HG02943 (cell line): ENCODE data around the gene PDE6B.
"Not testable (repeated sequence)": the region's sequence is repeated elsewhere in the genome, so short reads cannot be mapped to it uniquely, and the experiment has no call there.

Experiments
- ATAC-seq: cut with Tn5 transposase; IDR thresholded peaks from one replicate; pipeline ENCODE4 v1.9.1; 2021; ENCODE audit warnings: mild to moderate bottlenecking, low read depth, moderate library complexity; ENCODE audit not compliant: unreplicated experiment

PDE6B gene

DNA sequence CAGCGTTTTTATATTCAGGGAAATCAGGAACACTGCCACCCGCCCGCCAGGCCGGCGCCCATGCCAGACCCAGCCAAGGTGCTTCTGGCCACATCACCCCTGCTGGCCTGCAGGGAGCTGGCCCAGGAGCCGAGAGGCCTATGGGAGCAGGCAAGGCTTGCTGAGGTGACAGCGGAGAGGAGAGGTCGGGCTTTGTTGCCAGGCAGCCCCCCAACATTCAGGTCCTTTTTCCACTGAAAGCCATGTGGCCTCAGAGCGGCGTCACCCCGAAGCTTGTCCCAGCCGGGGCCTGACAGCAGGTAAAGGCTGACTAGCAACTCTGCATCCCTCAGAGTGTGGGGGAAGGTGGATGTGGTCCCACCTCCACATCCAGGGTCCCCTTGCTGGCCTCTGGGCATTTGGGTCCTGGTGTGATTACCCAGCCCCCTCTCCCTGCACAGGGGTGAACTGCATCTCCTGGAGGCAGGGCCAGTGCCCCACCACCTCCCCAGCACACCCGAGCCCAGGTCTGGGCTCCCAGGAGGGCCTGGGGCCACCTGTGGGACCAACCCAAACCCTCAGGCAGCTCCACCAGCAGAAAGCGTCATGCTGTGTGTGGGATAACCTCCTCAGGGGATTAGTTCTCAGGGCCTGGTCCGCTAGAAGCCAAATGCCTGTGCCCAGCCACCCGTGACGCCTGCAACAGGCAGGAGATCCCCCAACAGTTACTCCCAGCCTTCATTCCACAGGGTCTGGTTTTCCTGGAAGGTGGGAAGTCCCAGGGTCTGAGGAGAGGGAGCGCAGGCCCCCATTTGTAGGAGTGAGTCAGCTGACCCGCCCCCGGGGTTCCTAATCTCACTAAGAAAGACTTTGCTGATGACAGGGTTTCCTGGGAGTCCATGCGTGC is at the start of gene PDE6B:
PDE6B (plus strand) TSS at position 869 of the 886 bp plus-strand sequence. CDS start 54 bp downstream, outside the sequence.
- no peak for ATAC-seq

DNA sequence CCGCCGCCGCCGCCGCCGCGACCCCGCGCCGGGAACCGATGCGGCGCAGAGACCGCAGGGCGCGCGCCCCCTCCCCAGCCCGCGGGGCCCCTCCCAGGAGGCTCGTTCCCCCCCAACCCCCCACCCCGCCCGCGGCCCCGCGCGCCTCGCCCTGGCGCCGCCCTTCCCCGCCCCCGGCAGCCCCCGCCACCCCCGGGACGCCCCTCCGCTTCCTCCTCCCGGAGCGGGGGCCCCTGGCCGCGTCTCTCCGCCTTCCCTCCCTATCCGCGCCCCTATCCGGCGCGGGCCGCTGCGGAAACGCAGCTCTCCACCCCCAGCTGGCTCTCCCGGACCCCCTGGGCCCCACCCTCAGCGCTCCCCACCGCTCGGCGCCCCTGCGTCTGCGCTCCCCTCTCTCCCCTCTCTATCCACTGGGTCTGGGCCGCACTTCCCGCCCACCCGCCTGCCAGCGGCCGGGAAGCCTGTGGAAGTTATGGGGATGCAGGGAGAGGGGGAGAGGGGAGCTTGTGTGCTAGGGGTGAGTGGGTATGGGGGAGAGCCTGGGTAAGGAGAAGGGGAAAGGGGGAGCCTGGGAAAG is 49.0 kb upstream of the PDE6B start, which contains the start of gene TMEM271:
TMEM271 (minus strand) TSS at position 51 of the 577 bp plus-strand sequence. CDS start 233 bp downstream, outside the sequence.
- ATAC-seq: no peak

- ATAC-seq: no peak
Measured at GRCh38 chr4:576991-577498, 48.3 kb upstream of the PDE6B start.

DNA sequence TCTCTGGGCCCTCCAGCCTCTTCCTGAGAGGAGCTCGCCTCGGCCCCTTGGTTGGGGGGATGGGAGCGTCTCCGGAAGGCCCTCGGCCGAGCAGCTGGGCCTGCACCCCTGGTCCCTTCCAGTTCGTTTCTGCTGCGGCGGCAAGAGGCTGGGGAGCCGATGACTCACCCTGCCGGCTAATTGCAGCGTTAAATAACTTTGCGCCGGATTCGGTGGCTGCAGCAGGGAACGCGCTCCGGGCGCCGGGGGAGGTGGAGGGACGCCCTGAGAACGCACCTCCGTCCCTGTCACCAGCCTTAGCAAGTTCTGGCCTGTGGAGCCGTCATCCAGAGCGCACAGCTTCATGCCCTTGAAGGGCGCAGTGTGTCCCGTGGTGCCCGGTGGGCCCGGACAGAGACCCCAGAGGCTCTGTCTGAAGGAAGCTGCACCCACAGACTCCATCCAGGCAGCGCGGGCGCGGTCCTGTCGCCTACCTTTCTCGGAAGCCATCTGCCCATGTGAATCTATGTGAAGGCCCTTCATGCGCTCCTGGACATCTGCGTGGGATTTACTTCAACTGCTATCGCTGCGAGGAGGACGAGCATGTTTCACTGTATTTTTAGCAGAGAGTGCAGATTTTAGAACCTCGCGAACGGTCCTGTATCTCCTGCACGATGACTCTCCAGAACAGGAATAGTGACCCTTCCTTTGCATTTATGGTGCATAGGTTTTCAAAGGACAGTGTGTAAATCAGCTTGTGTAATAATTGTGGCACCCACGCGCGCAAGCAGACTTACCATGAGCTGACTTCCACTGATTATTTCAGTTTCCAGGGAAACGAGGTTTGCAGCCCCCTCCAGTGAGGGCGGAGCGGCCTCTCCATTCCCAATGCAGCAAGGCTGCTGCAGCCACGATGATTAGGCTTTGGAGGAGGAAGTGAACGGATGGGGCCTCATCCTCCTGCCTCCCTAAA is 47.6 kb upstream of the PDE6B start:
- no peak for ATAC-seq

DNA sequence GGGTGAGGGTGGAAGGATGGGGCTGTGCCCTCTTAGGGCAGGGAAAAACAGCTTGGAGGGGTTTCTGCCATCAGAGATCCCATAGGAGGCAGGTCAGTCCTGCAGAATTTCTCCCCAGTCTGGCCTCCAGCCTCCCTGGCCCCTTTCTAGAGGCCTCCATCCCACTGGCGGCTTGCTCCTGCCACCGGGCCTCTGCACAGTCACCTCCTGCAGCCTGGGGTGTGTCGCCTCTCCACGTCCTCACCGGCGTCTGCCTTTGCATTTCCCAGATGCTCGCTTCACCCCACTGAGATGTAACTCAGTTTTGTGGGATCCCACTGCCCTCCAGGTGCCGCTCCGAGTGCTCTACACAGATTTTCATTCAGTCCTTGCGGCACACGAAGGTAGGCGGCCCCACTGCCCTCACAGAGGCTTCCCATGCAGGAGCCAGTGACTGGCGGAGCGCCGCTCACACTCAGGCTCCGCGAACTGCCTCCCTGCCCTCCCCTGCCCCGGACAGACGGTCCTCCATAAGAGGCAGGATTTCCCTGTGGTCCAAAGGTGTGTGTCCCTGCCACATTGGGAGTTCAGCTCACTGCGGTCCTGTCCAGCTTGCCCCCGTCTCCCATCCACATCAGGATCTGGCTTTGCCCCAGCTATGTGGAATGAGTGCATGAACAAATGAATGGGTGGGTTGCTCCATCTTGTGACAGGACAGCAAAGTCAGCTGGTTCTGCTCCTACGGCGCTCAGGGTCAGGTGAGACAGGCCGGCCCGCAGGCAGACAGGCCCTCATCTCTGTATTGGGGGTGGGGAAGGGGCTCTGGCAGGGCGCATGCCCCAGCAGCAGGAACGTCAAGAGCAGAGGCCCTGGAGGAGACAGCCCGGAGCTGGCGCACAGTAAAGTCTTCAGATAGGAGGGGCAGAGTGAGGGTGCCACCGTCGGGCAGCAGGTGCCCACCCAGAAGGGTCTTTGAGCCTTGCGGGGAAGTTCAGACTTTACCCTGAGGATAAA is 46.6 kb upstream of the PDE6B start:
- no peak for ATAC-seq

DNA sequence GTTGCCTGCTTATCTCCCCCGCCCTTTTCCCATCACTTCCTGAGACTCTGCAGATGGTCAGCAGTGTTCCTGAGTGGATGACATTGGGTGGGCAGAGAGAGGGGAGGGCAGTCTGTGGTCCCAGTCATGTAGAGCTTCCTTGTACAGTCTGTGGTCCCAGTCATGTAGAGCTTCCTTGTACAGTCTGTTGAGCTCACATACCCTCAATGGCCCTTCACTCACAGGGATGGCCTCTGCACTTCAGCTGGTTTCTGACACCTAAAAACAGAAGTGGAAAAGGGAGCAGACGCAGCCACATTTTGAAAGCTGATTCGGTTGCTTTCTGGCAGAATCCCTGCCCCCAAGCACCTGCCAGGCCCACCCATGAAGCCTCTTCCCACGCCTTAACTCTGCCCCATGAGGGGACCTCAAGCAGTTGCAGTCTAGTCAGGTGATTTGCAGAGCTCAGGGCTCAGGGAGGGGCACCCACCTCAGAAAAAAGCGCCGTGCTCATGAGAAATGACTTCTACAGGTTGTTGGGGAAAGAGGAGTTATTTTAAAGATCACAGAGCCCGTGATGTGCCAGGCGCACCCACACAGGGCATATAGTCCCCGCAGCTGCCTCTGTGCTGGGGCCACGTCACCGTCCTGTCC is 45.7 kb upstream of the PDE6B start:
- no peak for ATAC-seq

DNA sequence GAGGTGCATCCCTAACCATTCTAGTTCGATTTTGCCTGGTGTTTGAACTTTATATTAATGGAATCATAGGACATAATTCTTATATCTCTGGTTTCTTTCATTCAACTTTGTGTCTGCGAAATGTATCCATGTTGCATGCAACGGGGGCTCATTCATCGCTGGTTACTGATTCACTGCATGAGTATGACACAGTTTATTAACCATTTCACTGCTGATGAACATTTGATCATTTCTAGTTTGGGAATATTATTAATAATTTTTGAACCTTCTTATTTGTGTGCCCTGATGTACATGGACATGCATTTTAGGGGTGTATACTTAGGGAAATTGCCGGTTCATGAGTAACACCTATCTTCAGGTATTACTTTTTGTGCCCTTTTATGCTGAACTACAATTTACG is 44.2 kb upstream of the PDE6B start:
- ATAC-seq: no peak

DNA sequence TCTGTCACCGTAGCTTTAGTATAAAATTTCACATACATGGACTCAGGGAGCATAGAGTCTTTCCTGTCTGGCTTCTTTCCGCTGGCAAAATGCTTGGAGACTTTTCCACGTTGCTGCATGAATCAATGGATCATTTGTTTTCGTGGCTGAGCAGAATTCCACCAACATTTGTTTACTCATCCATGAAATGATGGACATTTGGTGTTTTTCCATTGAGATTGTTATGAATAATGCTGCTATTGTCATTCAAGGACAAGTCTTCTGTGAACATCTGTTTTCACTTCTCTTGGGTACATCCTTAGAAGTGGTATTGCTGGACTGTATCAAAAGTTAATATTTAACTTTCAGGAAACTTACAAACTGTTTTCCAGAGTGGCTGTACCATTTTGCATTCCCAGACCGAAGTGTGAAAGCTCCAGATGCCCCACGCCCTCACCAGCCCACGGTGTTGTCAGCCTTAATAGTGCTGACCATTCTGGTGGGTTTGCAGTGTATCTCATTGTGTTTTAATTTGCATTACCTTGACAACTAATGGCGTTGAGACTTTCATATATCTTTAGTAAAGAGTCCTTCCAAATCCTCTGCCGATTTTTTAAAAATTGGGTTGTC is 43.5 kb upstream of the PDE6B start:
- no peak for ATAC-seq

DNA sequence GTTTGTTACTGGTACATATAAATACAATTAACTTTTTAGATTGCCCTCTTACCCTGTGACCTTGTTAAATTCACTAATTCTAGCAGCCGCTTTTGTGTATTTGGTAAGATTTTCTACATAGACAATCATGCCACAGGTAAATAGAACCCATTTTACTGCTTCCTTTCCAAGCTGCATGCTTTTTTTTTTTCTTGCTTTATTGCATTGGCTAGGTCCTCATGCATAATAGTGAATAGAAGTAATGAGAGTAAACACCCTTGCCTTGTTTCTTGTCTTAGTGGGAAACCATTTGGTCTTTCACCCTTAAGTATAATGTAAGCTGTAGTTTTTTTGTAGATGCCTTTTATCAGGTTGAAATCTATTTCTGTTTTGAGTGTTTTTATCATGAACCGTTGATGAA is 41.6 kb upstream of the PDE6B start:
- ATAC-seq: no peak

DNA sequence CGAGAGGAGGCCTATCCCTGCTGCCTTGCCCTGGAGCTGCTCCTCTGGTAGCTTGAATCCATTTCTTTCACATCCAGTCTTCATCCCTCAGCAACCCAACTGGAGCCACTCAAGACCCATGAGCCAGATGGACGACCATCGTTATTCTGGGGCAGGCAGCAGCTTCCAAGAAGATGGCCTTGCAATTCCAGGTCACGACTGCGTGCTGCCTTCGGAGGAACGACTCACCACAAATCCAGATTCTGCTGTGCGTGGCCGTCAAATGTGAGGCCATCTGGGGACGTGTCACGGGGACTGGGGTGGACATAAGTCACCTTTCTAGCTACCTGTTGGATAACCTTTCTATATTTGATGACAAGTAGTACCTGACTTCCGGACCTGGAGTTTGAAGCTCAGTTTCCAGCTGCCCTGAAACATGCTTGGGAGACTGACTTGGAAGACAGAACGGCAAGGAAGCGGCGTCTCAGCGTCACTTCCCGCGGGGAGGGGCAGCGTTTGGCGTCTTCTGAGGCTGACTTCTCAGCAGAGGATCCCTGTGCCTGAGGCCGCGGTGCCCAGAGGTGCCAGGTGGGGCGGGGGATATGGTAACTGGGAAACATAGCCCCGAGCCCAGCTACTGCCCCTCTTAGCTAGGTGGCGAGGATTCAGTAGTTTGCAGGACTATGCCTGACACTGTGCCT is 37.6 kb upstream of the PDE6B start:
- ATAC-seq: no peak

DNA sequence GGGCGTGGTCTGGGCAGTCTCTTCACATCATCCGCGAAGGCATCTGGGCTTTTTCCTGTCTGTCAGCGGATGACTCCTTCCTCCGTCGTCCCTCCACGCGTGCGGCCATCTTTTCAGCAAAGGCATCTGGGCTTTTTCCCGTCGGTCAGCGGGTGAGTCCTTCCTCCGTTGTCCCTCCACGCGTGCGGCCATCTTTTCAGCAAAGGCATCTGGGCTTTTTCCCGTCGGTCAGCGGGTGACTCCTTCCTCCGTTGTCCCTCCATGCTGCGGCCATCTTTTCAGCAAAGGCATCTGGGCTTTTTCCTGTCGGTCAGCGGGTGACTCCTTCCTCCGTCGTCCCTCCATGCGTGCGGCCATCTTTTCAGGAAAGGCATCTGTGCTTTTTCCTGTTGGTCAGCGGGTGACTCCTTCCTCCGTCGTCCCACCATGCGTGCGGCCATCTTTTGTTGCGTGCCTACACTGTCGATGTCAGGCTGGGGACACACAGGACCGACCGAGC is 37.0 kb upstream of the PDE6B start:
- no peak for ATAC-seq

- no peak for ATAC-seq
Measured at GRCh38 chr4:589219-589963, 36.0 kb upstream of the PDE6B start.

- no peak for ATAC-seq
Measured at GRCh38 chr4:590313-590841, 35.0 kb upstream of the PDE6B start.

DNA sequence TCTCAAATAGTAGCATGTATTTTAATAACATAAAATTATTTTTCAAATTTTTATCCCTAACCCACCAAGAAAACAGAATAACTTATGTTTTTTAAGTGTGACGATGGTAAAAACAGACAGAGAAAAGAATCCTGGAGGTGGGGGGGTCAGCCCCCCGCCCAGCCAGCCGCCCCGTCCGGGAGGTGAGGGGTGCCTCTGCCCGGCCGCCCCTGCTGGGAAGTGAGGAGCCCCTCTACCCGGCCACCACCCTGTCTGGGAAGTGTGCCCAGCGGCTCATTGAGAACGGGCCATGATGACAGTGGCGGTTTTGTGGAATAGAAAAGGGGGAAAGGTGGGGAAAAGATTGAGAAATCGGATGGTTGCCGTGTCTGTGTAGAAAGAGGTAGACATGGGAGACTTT is 33.2 kb upstream of the PDE6B start:
- not testable (repeated sequence) for ATAC-seq

- ATAC-seq: no peak
Measured at GRCh38 chr4:592825-593520, 32.4 kb upstream of the PDE6B start.

DNA sequence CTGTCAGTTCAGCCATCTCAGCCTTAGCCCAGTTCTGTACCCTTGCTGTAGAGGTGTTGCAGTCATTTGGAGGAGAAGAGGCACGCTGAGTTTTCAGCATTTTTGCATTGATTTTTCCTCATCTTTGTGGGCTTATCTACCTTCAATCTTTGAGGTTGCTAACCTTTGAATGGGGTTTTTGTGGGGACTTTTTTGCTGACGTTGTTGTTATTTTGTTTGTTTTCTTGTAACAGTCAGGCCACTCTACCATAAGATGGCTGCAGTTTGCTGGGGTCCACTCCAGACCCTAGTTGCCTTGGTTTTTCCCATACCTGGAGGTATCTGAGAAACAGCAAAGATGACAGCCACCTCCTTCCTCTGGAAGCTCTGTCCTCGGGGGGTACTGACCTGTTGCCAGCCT is 26.4 kb upstream of the PDE6B start:
- no peak for ATAC-seq
